Stomach (tissue), 9 donors: ENCODE results near the gene HTRA3. TPM values are rescaled to one million over a fixed set of nuclear protein-coding genes. Genes with fewer than 3 reads are reported as not detected.

Source experiments
- DNase-seq, 2 donors: peaks; one replicate each; pipeline versions ENCODE4 v3.0.0 to v3.0.0-alpha.2; 2013 to 2019
- H3K27ac ChIP-seq, 5 donors: fragments of 200-600 bp in 4 of 5; sonication (generic) in 4 of 5; one replicate each; pipeline ENCODE4 v1.5.1; 2013 to 2019; ENCODE audit warnings: mild to moderate bottlenecking in 1 of 5, moderate library complexity in 1 of 5
- H3K27me3 ChIP-seq, 3 donors: fragments of 200-600 bp; sonication (generic); one replicate each; pipeline ENCODE4 v1.5.1; 2017 to 2019; ENCODE audit warnings: mixed run types in 1 of 3
- H3K36me3 ChIP-seq, 4 donors: fragments of 200-600 bp; sonication (generic); 1 replicate in 3 of 4; 2 replicates in 1 of 4; pipeline ENCODE4 v1.5.1; 2016 to 2019
- H3K4me1 ChIP-seq, 4 donors: fragments of 200-600 bp; sonication (generic); one replicate each; pipeline ENCODE4 v1.5.1; 2016 to 2019
- H3K4me3 ChIP-seq, 4 donors: fragments of 200-600 bp; sonication (generic) in 3 of 4; one replicate each; pipeline ENCODE4 v1.5.1; 2016 to 2019; ENCODE audit warnings: mild to moderate bottlenecking in 1 of 4
- H3K9me3 ChIP-seq, 4 donors: fragments of 200-600 bp; sonication (generic); one replicate each; pipeline ENCODE4 v1.5.1; 2016 to 2019
- CTCF ChIP-seq, 7 experiments: fragments of 450-650 bp in 4 of 7; fragments of 200-600 bp in 3 of 7; sonication (generic) in 3 of 7; IDR thresholded peaks; one replicate each; pipeline ENCODE4 v1.5.1; 2016 to 2019; ENCODE audit warnings: antibody characterized with exemption in 7 of 7, control low read depth in 2 of 7, mild to moderate bottlenecking in 1 of 7
- EP300 ChIP-seq: sonication (generic); formaldehyde crosslinking; IDR thresholded peaks from one replicate; pipeline ENCODE4 v1.6.1; 2017; ENCODE audit warnings: antibody characterized with exemption
- POLR2A ChIP-seq, 4 donors: fragments of 450-650 bp; IDR thresholded peaks; one replicate each; pipeline ENCODE4 v1.6.1; 2016; ENCODE audit warnings: antibody characterized with exemption in 4 of 4, control low read depth in 2 of 4, mild to moderate bottlenecking in 1 of 4, moderate library complexity in 1 of 4
- POLR2AphosphoS5 ChIP-seq, 3 donors: sonication (generic); formaldehyde crosslinking; IDR thresholded peaks; one replicate each; pipeline ENCODE4 v1.6.1; 2016; ENCODE audit warnings: antibody characterized with exemption in 3 of 3
- WGBS, 5 donors: extraction: QIAGEN DNeasy Blood & Tissue Kit in 3 of 5; methylation state at CpG; one replicate each; pipeline versions ENCODE4 v1.1.5 to v1.1.7; 2013 to 2018; 5-methylcytosine and 5-hydroxymethylcytosine counted together
- intact Hi-C: fragments of 100-400 bp; cut with DNase I; formaldehyde crosslinking; loops from one replicate; pipeline ENCODE4 v1.15.1; 2023; ENCODE audit warnings: low total_unique reads
- polyA plus RNA-seq, 3 donors: library from polyadenylated mRNA; stranded (reverse); fragments of 200-250 nt; gene quantifications; one replicate each; pipeline ENCODE4 v1.2.3, GENCODE V29; 2013
- total RNA-seq, 5 donors: library from RNA; depleted of rRNA; stranded (reverse); fragments of >200 nt; gene quantifications; one replicate each; pipeline versions ENCODE4 v1.1.0 to v1.2.3, GENCODE V29; 2014 to 2016
- donor health status: healthy with polysubstance abuse.
- donor health status: Bipolar disorder and iron deficiency.
- donor health status: healthy.

Gene HTRA3
- total and polyA plus RNA-seq, 8 donors: 6.6 to 26.8 (median 15.9) TPM

GRCh38 chr4:8308144-8308543 is 38.6 kb downstream of the HTRA3 start:
- H3K27me3 ChIP-seq: peaks cover 0 to 22% (median 9%) of the 10 kb centered on the region in 3 donors
- peaks cover 4 to 17% (median 11%) of the 10 kb centered on the region in 4 donors for H3K4me1 ChIP-seq
- peaks cover 0 to 7% (median 1%) of the 10 kb centered on the region in 4 donors for H3K9me3 ChIP-seq
- TF ChIP-seq EP300 (no peak), POLR2AphosphoS5 (IDR thresholded peaks at IDR 0.05) (no peak), CTCF (IDR thresholded peaks at IDR 0.05) (no peak), POLR2A (IDR thresholded peaks at IDR 0.05) (no peak)
- no peak overlapping the region for H3K27ac ChIP-seq
- DNase-seq: no peak
- intact Hi-C loops: no loop called here
- H3K4me3 ChIP-seq: no peak overlapping the region
- no peaks in the 10 kb centered on the region for H3K36me3 ChIP-seq
- WGBS, 5 donors: 89 to 94% (median 94%) methylated on average over 9 of the region's 9 CpGs

GRCh38 chr4:8308856-8309771 is 39.6 kb downstream of the HTRA3 start:
- peak in 1 of 2 donors; percentile 30 for DNase-seq
- peaks cover 4 to 13% (median 11%) of the 10 kb centered on the region in 4 donors for H3K4me1 ChIP-seq
- H3K27ac ChIP-seq: peak overlapping the region in 1 of 5 donors; percentile 38
- H3K27me3 ChIP-seq: peaks cover 0 to 22% (median 9%) of the 10 kb centered on the region in 3 donors
- TF ChIP-seq EP300 (no peak), CTCF (IDR thresholded peaks at IDR 0.05) (no peak), POLR2AphosphoS5 (IDR thresholded peaks at IDR 0.05) (peak in 2 of 3 donors; percentile 17 to 44)
- WGBS, 5 donors: 55 to 76% (median 58%) methylated on average over 6 to 24 of the region's 24 CpGs
- H3K9me3 ChIP-seq: peaks cover 0 to 7% (median 2%) of the 10 kb centered on the region in 4 donors
- H3K4me3 ChIP-seq: no peak overlapping the region
- intact Hi-C loops: no loop called here
- H3K36me3 ChIP-seq: no peaks in the 10 kb centered on the region

- TF ChIP-seq CTCF (IDR thresholded peaks at IDR 0.05) (no peak), POLR2AphosphoS5 (IDR thresholded peaks at IDR 0.05) (no peak), EP300 (no peak), POLR2A (IDR thresholded peaks at IDR 0.05) (no peak)
- DNase-seq: no peak
- intact Hi-C loops: no loop called here
- Histone ChIP-seq H3K27me3 (peaks cover 0 to 22% (median 9%) of the 10 kb centered on the region in 3 donors), H3K4me1 (peaks cover 8 to 19% (median 14%) of the 10 kb centered on the region in 4 donors), H3K27ac (no peak overlapping the region), H3K9me3 (peaks cover 0 to 7% (median 2%) of the 10 kb centered on the region in 4 donors), H3K4me3 (no peak overlapping the region), H3K36me3 (no peaks in the 10 kb centered on the region)
- whole genome bisulfite sequencing, 5 donors: 62 to 75% (median 71%) methylated on average over 10 of the region's 10 CpGs
Measured at GRCh38 chr4:8310306-8310705, 40.8 kb downstream of the HTRA3 start.

GRCh38 chr4:8311101-8312068 is 41.8 kb downstream of the HTRA3 start:
- WGBS, 5 donors: 71 to 84% (median 73%) methylated on average over 13 of the region's 13 CpGs
- no peak for DNase-seq
- Histone ChIP-seq H3K9me3 (peaks cover 0 to 7% (median 2%) of the 10 kb centered on the region in 4 donors), H3K27me3 (peaks cover 0 to 22% (median 9%) of the 10 kb centered on the region in 3 donors), H3K4me3 (no peak overlapping the region), H3K36me3 (no peaks in the 10 kb centered on the region), H3K27ac (no peak overlapping the region), H3K4me1 (peaks cover 19 to 30% (median 25%) of the 10 kb centered on the region in 4 donors)
- intact Hi-C loops: no loop called here
- TF ChIP-seq POLR2A (IDR thresholded peaks at IDR 0.05) (no peak), CTCF (IDR thresholded peaks at IDR 0.05) (no peak), EP300 (no peak), POLR2AphosphoS5 (IDR thresholded peaks at IDR 0.05) (no peak)
